Stimulated activated CD4-positive, alpha-beta T cell treated with anti-CD3 and anti-CD28 coated beads, TNF-alpha, amount 100 ng/mL, for 48 hours (primary cell): ENCODE measurements around the gene MED12L.
"Not testable (repeated sequence)": the region's sequence is repeated elsewhere in the genome, so short reads cannot be mapped to it uniquely, and the experiment has no call there.

ENCODE experiments used
- DNase-seq, 3 donors: peaks; one replicate each; pipeline ENCODE4 v3.0.0-alpha.2; 2020; ENCODE audit warnings: low read depth in 3 of 3

Gene MED12L

GRCh38 chr3:151206201-151206600, 120.7 kb downstream of the MED12L start:
- DNase-seq: no peak

- DNase-seq: no peak
Measured at GRCh38 chr3:151209654-151210053, 124.2 kb downstream of the MED12L start.

- no peak for DNase-seq
Measured at GRCh38 chr3:151210676-151211381, 125.4 kb downstream of the MED12L start.

- no peak for DNase-seq
Measured at GRCh38 chr3:151213151-151213550, 127.7 kb downstream of the MED12L start.

- DNase-seq: no peak
Measured at GRCh38 chr3:151213881-151214280, 128.4 kb downstream of the MED12L start.

GRCh38 chr3:151214459-151214858, 129.0 kb downstream of the MED12L start:
- no peak for DNase-seq

GRCh38 chr3:151216641-151217607, 131.5 kb downstream of the MED12L start:
- no peak for DNase-seq

- DNase-seq: no peak
Measured at GRCh38 chr3:151218136-151218535, 132.7 kb downstream of the MED12L start.

- DNase-seq: no peak
Measured at GRCh38 chr3:151219056-151219455, 133.6 kb downstream of the MED12L start.

GRCh38 chr3:151224268-151224866, 138.9 kb downstream of the MED12L start:
- DNase-seq: no peak

- DNase-seq: no peak
Measured at GRCh38 chr3:151225040-151225975, 139.8 kb downstream of the MED12L start.

- no peak for DNase-seq
Measured at GRCh38 chr3:151226088-151226563, 140.7 kb downstream of the MED12L start.

GRCh38 chr3:151226825-151227224, 141.4 kb downstream of the MED12L start:
- DNase-seq: no peak

GRCh38 chr3:151227266-151227806, 141.9 kb downstream of the MED12L start:
- no peak for DNase-seq

GRCh38 chr3:151227807-151228665, 142.6 kb downstream of the MED12L start:
- peak; percentile 64 to 70 (median 67) for DNase-seq

GRCh38 chr3:151228666-151229040, 143.2 kb downstream of the MED12L start:
- no peak for DNase-seq

- DNase-seq: no peak
Measured at GRCh38 chr3:151230646-151231045, 145.2 kb downstream of the MED12L start.

- not testable (repeated sequence) for DNase-seq
Measured at GRCh38 chr3:151232403-151232802, 146.9 kb downstream of the MED12L start.

GRCh38 chr3:151232991-151233390, 147.5 kb downstream of the MED12L start:
- no peak for DNase-seq

GRCh38 chr3:151234825-151235224, 149.4 kb downstream of the MED12L start:
- DNase-seq: no peak
